Progenitor cell of endocrine pancreas (in vitro differentiated cells): ENCODE data around the gene EOMES. TPM values are rescaled to one million over a fixed set of nuclear protein-coding genes. Genes with fewer than 3 reads are reported as not detected.

Experiments used
- DNase-seq: peaks from one replicate; pipeline ENCODE4 v3.0.0; 2021; ENCODE audit warnings: low spot score; ENCODE audit not compliant: unreplicated experiment
- H3K27ac Mint-ChIP-seq: 2 replicates; pipeline ENCODE4 v1.8.0; 2021; ENCODE audit warnings: mild to moderate bottlenecking, moderate library complexity, mixed read lengths
- H3K27me3 Mint-ChIP-seq: 2 replicates; pipeline ENCODE4 v1.8.0; 2021; ENCODE audit warnings: mixed read lengths
- H3K36me3 Mint-ChIP-seq: 2 replicates; pipeline ENCODE4 v1.8.0; 2022; ENCODE audit warnings: mixed read lengths; ENCODE audit not compliant: insufficient read depth
- H3K4me1 Mint-ChIP-seq: 2 replicates; pipeline ENCODE4 v1.8.0; 2021; ENCODE audit warnings: low read depth, mixed read lengths
- H3K4me3 Mint-ChIP-seq: 2 replicates; pipeline ENCODE4 v1.8.0; 2021; ENCODE audit warnings: low read depth, mild to moderate bottlenecking, moderate library complexity, mixed read lengths
- H3K9me3 Mint-ChIP-seq: 2 replicates; pipeline ENCODE4 v1.8.0; 2021; ENCODE audit warnings: low read depth, mixed read lengths
- total RNA-seq: library from RNA; stranded (reverse); gene quantifications from 2 replicates; pipeline ENCODE4 v1.2.1, GENCODE V29; 2021
- TF ChIP-seq, protein P1 (sequence below): fragments of 200-600 bp; sonication (generic); IDR thresholded peaks from one replicate; pipeline ENCODE4 v1.5.0; 2021; ENCODE audit warnings: antibody characterized with exemption, mild to moderate bottlenecking; ENCODE audit not compliant: unreplicated experiment

Gene EOMES
- total RNA-seq, 1 donor from 2014 or later = not detected

DNA sequence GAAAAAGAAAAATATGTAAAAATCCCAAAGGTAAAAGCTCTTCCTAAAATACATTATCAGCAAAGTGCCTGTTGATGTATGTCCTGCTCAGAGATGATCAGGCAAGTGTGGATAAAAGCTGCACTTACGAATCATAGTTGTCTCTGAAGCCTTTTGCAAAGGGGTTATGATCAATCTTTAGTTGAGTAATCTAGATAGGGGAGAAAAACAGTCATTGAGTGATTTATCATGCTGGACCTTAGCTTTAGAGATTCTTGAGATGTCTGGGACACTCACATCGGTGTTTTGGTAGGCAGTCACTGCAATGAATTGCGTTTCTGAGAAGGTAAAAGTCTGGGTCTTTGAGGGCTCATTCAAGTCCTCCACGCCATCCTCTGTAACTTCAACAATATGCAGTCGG, 3.7 kb downstream of the EOMES start:
- Mint-ChIP-seq H3K36me3 (no peaks in the 10 kb centered on the region), H3K27ac (no peak overlapping the region), H3K4me1 (peaks cover 18% of the 10 kb centered on the region), H3K9me3 (no peaks in the 10 kb centered on the region), H3K4me3 (no peak overlapping the region), H3K27me3 (peaks cover 94% of the 10 kb centered on the region)
- DNase-seq = no peak
- TF ChIP-seq, protein P1, sequence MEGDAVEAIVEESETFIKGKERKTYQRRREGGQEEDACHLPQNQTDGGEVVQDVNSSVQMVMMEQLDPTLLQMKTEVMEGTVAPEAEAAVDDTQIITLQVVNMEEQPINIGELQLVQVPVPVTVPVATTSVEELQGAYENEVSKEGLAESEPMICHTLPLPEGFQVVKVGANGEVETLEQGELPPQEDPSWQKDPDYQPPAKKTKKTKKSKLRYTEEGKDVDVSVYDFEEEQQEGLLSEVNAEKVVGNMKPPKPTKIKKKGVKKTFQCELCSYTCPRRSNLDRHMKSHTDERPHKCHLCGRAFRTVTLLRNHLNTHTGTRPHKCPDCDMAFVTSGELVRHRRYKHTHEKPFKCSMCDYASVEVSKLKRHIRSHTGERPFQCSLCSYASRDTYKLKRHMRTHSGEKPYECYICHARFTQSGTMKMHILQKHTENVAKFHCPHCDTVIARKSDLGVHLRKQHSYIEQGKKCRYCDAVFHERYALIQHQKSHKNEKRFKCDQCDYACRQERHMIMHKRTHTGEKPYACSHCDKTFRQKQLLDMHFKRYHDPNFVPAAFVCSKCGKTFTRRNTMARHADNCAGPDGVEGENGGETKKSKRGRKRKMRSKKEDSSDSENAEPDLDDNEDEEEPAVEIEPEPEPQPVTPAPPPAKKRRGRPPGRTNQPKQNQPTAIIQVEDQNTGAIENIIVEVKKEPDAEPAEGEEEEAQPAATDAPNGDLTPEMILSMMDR = no peak

DNA sequence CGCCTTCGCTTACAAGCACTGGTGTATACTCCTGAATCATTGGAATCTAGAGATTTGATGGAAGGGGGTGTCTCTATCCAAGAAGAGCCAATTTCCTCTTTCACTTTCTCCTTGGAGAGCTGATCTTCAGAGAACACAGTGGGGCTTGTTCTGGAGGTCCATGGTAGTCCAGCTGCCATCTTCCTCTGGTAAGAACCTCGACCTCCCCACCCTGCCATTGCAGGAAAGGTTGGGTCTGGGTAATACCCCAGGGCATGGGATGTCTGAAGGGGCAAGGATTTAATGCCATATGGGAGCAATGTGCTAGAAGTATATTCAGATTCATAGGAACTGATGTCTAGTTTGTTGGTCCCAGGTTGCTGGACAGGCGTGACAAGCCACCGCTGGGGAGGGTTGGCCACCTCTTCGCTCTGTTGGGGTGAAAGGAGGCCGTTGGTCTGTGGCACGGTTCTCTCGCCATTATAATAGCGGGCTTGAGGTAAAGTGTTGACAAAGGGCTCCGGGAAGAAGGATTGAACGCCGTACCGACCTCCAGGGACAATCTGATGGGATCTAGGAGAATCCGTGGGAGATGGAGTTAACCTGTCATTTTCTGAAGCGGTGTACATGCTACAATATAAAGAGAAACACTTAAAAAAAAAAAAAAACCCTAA, 4.8 kb downstream of the EOMES start:
- no peak overlapping the region for H3K27ac Mint-ChIP-seq
- TF ChIP-seq, protein P1 = no peak
- DNase-seq = no peak
- no peaks in the 10 kb centered on the region for H3K9me3 Mint-ChIP-seq
- peaks cover 94% of the 10 kb centered on the region for H3K27me3 Mint-ChIP-seq
- peaks cover 19% of the 10 kb centered on the region for H3K4me1 Mint-ChIP-seq
- H3K4me3 Mint-ChIP-seq = no peak overlapping the region
- H3K36me3 Mint-ChIP-seq = no peaks in the 10 kb centered on the region

DNA sequence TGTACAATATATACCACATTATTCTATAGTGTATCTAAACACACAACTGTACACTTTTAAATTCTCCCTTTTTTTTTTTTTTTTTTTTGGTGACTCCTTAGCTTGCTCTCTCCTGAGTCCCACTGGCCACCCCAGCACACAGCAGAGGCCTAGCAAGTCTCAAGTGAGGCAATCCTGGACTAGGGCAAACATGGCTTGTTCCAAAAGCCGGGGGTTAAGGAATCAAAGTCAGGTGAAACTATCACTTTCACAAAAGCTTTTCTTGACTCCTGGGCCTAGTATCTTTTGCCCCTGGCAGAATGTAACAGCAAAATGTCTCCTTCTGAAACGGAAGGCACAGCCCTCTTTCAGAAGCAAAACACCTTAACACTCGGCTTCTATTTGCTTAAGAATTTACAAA, 5.8 kb downstream of the EOMES start:
- Mint-ChIP-seq H3K4me3 (no peak overlapping the region), H3K4me1 (peaks cover 22% of the 10 kb centered on the region), H3K36me3 (no peaks in the 10 kb centered on the region), H3K27ac (no peak overlapping the region), H3K27me3 (peaks cover 94% of the 10 kb centered on the region), H3K9me3 (no peaks in the 10 kb centered on the region)
- DNase-seq = no peak
- TF ChIP-seq, protein P1 = no peak

DNA sequence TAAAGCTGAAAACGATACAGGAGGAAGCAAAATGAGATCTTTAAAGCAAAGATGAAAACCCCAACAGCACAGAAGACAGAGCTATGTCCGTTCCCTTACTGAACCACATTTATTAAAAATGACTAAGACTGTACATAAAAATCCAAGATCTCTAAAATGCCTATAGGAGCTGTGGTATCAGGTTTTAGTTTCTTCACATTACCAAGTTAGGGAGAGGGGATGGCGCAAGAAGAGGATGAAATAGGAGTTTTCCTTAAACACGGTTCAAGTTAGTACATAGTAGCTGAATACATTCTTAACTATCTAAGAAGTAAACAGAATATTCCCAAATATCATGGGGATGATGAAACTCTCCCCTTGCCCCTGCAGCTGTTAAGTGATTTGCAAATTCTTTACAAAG, 6.3 kb downstream of the EOMES start:
- DNase-seq = no peak
- H3K9me3 Mint-ChIP-seq = no peaks in the 10 kb centered on the region
- H3K27ac Mint-ChIP-seq = no peak overlapping the region
- H3K4me3 Mint-ChIP-seq = no peak overlapping the region
- peaks cover 20% of the 10 kb centered on the region for H3K4me1 Mint-ChIP-seq
- H3K27me3 Mint-ChIP-seq = peaks cover 93% of the 10 kb centered on the region
- TF ChIP-seq, protein P1 = no peak
- H3K36me3 Mint-ChIP-seq = no peaks in the 10 kb centered on the region

DNA sequence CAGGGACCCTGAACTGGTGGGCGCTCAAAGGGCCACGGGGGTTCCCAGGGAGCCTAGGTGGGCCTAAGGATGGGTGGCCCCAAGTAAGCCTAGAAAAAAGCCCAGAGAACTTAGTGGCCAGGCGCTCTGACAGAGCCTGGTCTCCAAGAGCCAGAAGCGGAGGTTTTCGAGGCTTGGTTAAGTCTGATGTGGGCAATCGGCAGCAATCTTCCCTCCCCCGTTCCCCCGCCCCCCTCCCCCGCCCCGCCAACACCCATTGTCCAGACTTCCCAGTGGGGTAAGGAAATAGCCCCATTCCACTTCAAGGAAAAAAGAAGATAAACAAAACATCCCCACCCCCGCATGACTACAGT, 6.7 kb downstream of the EOMES start:
- Mint-ChIP-seq H3K4me1 (peaks cover 18% of the 10 kb centered on the region), H3K27me3 (peaks cover 91% of the 10 kb centered on the region), H3K4me3 (no peak overlapping the region), H3K36me3 (no peaks in the 10 kb centered on the region), H3K27ac (no peak overlapping the region), H3K9me3 (no peaks in the 10 kb centered on the region)
- DNase-seq = no peak
- TF ChIP-seq, protein P1 = no peak
